HCT116 (cell line): ENCODE measurements around the gene AMTN. TPM values are rescaled to one million over a fixed set of nuclear protein-coding genes. Genes with fewer than 3 reads are reported as not detected.

Experiments
- ATAC-seq: fragments of 200-7000 bp; cut with Tn5 transposase; 2 replicates; pipeline ENCODE4 v1.9.1; 2020; ENCODE audit warnings: mild to moderate bottlenecking, moderate library complexity
- BruUV-seq: library from RNA; stranded (reverse); fragments of 400-500 nt; replicated peaks from 2 replicates; lab custom pipeline; 2021; lab: Mats Ljungman, UMichigan
- CTCF ChIA-PET: fragments of 300-600 bp; sonication (Branson Sonifier 250); formaldehyde crosslinking; loops from one replicate; lab custom pipeline; 2021; ENCODE audit warnings: antibody characterized with exemption; lab: Charles Lee
- POLR2A ChIA-PET: fragments of 300-600, 350-600 bp; sonication (Branson Sonifier 250); formaldehyde crosslinking; loops from one replicate; lab custom pipeline; 2021; ENCODE audit warnings: antibody characterized with exemption; lab: Charles Lee
- RAD21 ChIA-PET, 2 experiments: fragments of 300-600 bp; sonication (Branson Sonifier 250); formaldehyde crosslinking; loops; one replicate each; lab custom pipeline; 2023; ENCODE audit warnings: low total read pairs in 2 of 2; ENCODE audit not compliant: uncharacterized antibody in 2 of 2, unreplicated experiment in 2 of 2, low non-redundant PET in 1 of 2; lab: Charles Lee
- DNase-seq: peaks from one replicate; pipeline ENCODE4 v3.0.0-alpha.2; 2010; ENCODE audit warnings: low read depth, low spot score
- H2AFZ ChIP-seq: fragments of 200-600 bp; shearing (Covaris generic), sonication (generic); 2 replicates; pipeline ENCODE4 v1.6.1; 2017; ENCODE audit warnings: low read depth, mixed run types, mixed read lengths, antibody characterized with exemption, low read length; ENCODE audit not compliant: poor library complexity, severe bottlenecking
- H3K27ac ChIP-seq: 2 replicates; pipeline ENCODE4 v1.5.1; 2012; ENCODE audit warnings: low read depth, low read length
- H3K27me3 ChIP-seq: fragments of 200-600 bp; sonication (generic); 2 replicates; pipeline ENCODE4 v1.6.1; 2016; ENCODE audit warnings: mixed run types, low read length, mixed read lengths; ENCODE audit not compliant: insufficient read depth
- H3K36me3 ChIP-seq, 2 experiments: fragments of 200-500 bp in 1 of 2; fragments of 200-600 bp in 1 of 2; sonication (Bioruptor generic) in 1 of 2; sonication (generic) in 1 of 2; 2 replicates each; pipeline versions ENCODE4 v1.5.1 to v1.6.1; 2014 to 2016; ENCODE audit warnings: low read length in 2 of 2, inconsistent platforms in 1 of 2, mixed read lengths in 1 of 2, mixed run types in 1 of 2; ENCODE audit not compliant: insufficient read depth in 2 of 2, control insufficient read depth in 1 of 2
- H3K4me1 ChIP-seq, 2 experiments: fragments of 200-600 bp in 1 of 2; sonication (generic) in 1 of 2; 2 replicates each; pipeline versions ENCODE4 v1.5.1 to v1.6.1; 2012 to 2017; ENCODE audit warnings: low read length in 2 of 2, inconsistent platforms in 1 of 2, mild to moderate bottlenecking in 1 of 2, mixed read lengths in 1 of 2, mixed run types in 1 of 2, moderate library complexity in 1 of 2; ENCODE audit not compliant: insufficient read depth in 2 of 2, control insufficient read depth in 1 of 2
- H3K4me2 ChIP-seq: fragments of 200-600 bp; sonication (generic); 2 replicates; pipeline ENCODE4 v1.6.1; 2017; ENCODE audit warnings: mixed run types, low read length, mixed read lengths
- H3K4me3 ChIP-seq, 2 experiments: fragments of 200-600 bp in 1 of 2; sonication (generic) in 1 of 2; replicated peaks in 1 of 2; 2 replicates each; pipeline ENCODE4 v1.5.1; 2011 to 2016; ENCODE audit warnings: low read length in 2 of 2, control low read depth in 1 of 2, low read depth in 1 of 2, mild to moderate bottlenecking in 1 of 2, mixed read lengths in 1 of 2, mixed run types in 1 of 2
- H3K79me2 ChIP-seq: fragments of 200-600 bp; sonication (generic); 2 replicates; pipeline ENCODE4 v1.6.1; 2017; ENCODE audit warnings: mild to moderate bottlenecking, mixed run types, low read length, moderate library complexity, mixed read lengths; ENCODE audit not compliant: insufficient read depth
- H3K9ac ChIP-seq: fragments of 200-600 bp; sonication (generic); 2 replicates; pipeline ENCODE4 v1.6.1; 2016; ENCODE audit warnings: low read length, mixed read lengths
- H3K9me2 ChIP-seq: fragments of 200-600 bp; sonication (generic), shearing (Covaris generic); 2 replicates; pipeline ENCODE4 v1.6.1; 2017; ENCODE audit warnings: mixed run types, mild to moderate bottlenecking, moderate library complexity; ENCODE audit not compliant: insufficient read depth
- H3K9me3 ChIP-seq, 2 experiments: fragments of 200-500 bp in 1 of 2; fragments of 200-600 bp in 1 of 2; sonication (Bioruptor generic) in 1 of 2; sonication (generic) in 1 of 2; 2 replicates each; pipeline ENCODE4 v1.6.1; 2014 to 2017; ENCODE audit warnings: low read length in 2 of 2, mixed read lengths in 2 of 2, inconsistent platforms in 1 of 2, low read depth in 1 of 2, mild to moderate bottlenecking in 1 of 2, mixed run types in 1 of 2, moderate library complexity in 1 of 2; ENCODE audit not compliant: control insufficient read depth in 1 of 2, insufficient read depth in 1 of 2
- H4K20me1 ChIP-seq: fragments of 200-600 bp; sonication (generic), shearing (Covaris generic); 2 replicates; pipeline ENCODE4 v1.6.1; 2017; ENCODE audit warnings: mixed run types, mild to moderate bottlenecking, moderate library complexity; ENCODE audit not compliant: insufficient read depth
- CBX3 ChIP-seq: IDR thresholded peaks from 2 replicates; pipeline ENCODE4 v1.6.1; 2012; ENCODE audit warnings: low read depth
- CTCF ChIP-seq, 3 experiments: fragments of 200-600 bp in 1 of 3; sonication (generic) in 1 of 3; IDR thresholded peaks in 2 of 3; conservative IDR thresholded peaks in 1 of 3; 2 replicates each; pipeline ENCODE4 v1.5.1; 2012 to 2017; ENCODE audit warnings: low read depth in 2 of 3, low read length in 2 of 3, antibody characterized with exemption in 1 of 3, borderline replicate concordance in 1 of 3, control low read depth in 1 of 3, mild to moderate bottlenecking in 1 of 3, mixed read lengths in 1 of 3, mixed run types in 1 of 3, moderate library complexity in 1 of 3; ENCODE audit not compliant: insufficient read depth in 1 of 3
- ELF1 ChIP-seq: IDR thresholded peaks from 2 replicates; pipeline ENCODE4 v1.6.1; 2012; ENCODE audit warnings: low read depth, borderline replicate concordance
- EZH2phosphoT487 ChIP-seq: fragments of 200-600 bp; IDR thresholded peaks from 2 replicates; pipeline ENCODE4 v1.6.1; 2018; ENCODE audit warnings: antibody characterized with exemption, borderline replicate concordance
- JUND ChIP-seq: IDR thresholded peaks from 2 replicates; pipeline ENCODE4 v1.6.1; 2012
- POLR2AphosphoS5 ChIP-seq: IDR thresholded peaks from 2 replicates; pipeline ENCODE4 v1.6.1; 2011; ENCODE audit warnings: mild to moderate bottlenecking, low read depth, low read length, moderate library complexity
- RAD21 ChIP-seq: IDR thresholded peaks from 2 replicates; pipeline ENCODE4 v1.6.1; 2012; ENCODE audit warnings: low read depth, mild to moderate bottlenecking
- SIN3A ChIP-seq: IDR thresholded peaks from 2 replicates; pipeline ENCODE4 v1.6.1; 2012; ENCODE audit warnings: low read depth
- SP1 ChIP-seq: IDR thresholded peaks from 2 replicates; pipeline ENCODE4 v1.6.1; 2012; ENCODE audit warnings: low read depth
- SRF ChIP-seq: IDR thresholded peaks from 2 replicates; pipeline ENCODE4 v1.6.1; 2012; ENCODE audit warnings: low read depth
- ZFX ChIP-seq: fragments of 450-650 bp; IDR thresholded peaks from 2 replicates; pipeline ENCODE4 v1.6.1; 2017
- intact Hi-C: fragments of 100-400 bp; cut with micrococcal nuclease; formaldehyde crosslinking; loops from 2 replicates; pipeline ENCODE4 v1.10.0; 2022
- total RNA-seq: library from RNA; stranded (reverse); gene quantifications from one replicate; pipeline ENCODE4 v1.2.1, GENCODE V29; 2021; ENCODE audit not compliant: unreplicated experiment
- TF ChIP-seq, protein P1 (sequence below): IDR thresholded peaks from 2 replicates; pipeline ENCODE4 v1.6.1; 2012
- TF ChIP-seq, protein P2 (sequence below): IDR thresholded peaks from 2 replicates; pipeline ENCODE4 v1.6.1; 2012; ENCODE audit warnings: low read depth

The AMTN gene
- total RNA-seq, 1 experiment from 2014 or later: not detected

- DNase-seq (no peak), ATAC-seq (no peak)
- Histone ChIP-seq H3K4me1 (no peaks in the 10 kb centered on the region), H3K27me3 (no peaks in the 10 kb centered on the region), H3K9me2 (no peaks in the 10 kb centered on the region), H3K4me2 (no peak overlapping the region), H3K4me3 (no peak overlapping the region), H3K27ac (no peak overlapping the region), H3K79me2 (no peaks in the 10 kb centered on the region), H2AFZ (peak overlapping the region; percentile 6), H4K20me1 (no peaks in the 10 kb centered on the region), H3K9ac (no peak overlapping the region), H3K36me3 (no peaks in the 10 kb centered on the region), H3K9me3 (no peaks in the 10 kb centered on the region)
- no TSS peak for BruUV-seq
- TF ChIP-seq, protein P1, sequence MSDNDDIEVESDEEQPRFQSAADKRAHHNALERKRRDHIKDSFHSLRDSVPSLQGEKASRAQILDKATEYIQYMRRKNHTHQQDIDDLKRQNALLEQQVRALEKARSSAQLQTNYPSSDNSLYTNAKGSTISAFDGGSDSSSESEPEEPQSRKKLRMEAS: no peak
- no peak for TF ChIP-seq RAD21
- no peak for TF ChIP-seq SIN3A
- TF ChIP-seq ELF1: no peak
- TF ChIP-seq POLR2AphosphoS5: no peak
- TF ChIP-seq ZFX: no peak
- TF ChIP-seq JUND: no peak
- no peak for TF ChIP-seq CTCF (IDR thresholded peaks at IDR 0.05 in 2 of 3, conservative IDR thresholded peaks at IDR 0.05 in 1 of 3; ENCODE audit: borderline replicate concordance in 1 of 3, insufficient read depth in 1 of 3, low read depth in 2 of 3, low read length in 2 of 3)
- TF ChIP-seq SRF: no peak
- TF ChIP-seq, protein P2, sequence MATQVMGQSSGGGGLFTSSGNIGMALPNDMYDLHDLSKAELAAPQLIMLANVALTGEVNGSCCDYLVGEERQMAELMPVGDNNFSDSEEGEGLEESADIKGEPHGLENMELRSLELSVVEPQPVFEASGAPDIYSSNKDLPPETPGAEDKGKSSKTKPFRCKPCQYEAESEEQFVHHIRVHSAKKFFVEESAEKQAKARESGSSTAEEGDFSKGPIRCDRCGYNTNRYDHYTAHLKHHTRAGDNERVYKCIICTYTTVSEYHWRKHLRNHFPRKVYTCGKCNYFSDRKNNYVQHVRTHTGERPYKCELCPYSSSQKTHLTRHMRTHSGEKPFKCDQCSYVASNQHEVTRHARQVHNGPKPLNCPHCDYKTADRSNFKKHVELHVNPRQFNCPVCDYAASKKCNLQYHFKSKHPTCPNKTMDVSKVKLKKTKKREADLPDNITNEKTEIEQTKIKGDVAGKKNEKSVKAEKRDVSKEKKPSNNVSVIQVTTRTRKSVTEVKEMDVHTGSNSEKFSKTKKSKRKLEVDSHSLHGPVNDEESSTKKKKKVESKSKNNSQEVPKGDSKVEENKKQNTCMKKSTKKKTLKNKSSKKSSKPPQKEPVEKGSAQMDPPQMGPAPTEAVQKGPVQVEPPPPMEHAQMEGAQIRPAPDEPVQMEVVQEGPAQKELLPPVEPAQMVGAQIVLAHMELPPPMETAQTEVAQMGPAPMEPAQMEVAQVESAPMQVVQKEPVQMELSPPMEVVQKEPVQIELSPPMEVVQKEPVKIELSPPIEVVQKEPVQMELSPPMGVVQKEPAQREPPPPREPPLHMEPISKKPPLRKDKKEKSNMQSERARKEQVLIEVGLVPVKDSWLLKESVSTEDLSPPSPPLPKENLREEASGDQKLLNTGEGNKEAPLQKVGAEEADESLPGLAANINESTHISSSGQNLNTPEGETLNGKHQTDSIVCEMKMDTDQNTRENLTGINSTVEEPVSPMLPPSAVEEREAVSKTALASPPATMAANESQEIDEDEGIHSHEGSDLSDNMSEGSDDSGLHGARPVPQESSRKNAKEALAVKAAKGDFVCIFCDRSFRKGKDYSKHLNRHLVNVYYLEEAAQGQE: no peak
- no peak for TF ChIP-seq CBX3
- TF ChIP-seq EZH2phosphoT487: no peak
- TF ChIP-seq SP1: no peak
- POLR2A ChIA-PET: no interaction called here
- CTCF ChIA-PET: interaction anchor here (0.9 kb wide), 1 partner anchor 10 kb away, joined by 3 read pairs; no protein-coding TSS in a partner anchor
- intact Hi-C loops: no loop called here
- RAD21 ChIA-PET: no interaction called here
These were observed 20.5 kb downstream of the AMTN start for GRCh38 chr4:70538869-70539268.
